ENCODE measurements around the gene DPP7. TPM values are rescaled to one million over a fixed set of nuclear protein-coding genes. Genes with fewer than 3 reads are reported as not detected.

DPP7 gene
- total and polyA plus RNA-seq, 2 of the 4 experiments (the other 2 are of a cell fraction): 14.9 to 76.4 TPM

DNA sequence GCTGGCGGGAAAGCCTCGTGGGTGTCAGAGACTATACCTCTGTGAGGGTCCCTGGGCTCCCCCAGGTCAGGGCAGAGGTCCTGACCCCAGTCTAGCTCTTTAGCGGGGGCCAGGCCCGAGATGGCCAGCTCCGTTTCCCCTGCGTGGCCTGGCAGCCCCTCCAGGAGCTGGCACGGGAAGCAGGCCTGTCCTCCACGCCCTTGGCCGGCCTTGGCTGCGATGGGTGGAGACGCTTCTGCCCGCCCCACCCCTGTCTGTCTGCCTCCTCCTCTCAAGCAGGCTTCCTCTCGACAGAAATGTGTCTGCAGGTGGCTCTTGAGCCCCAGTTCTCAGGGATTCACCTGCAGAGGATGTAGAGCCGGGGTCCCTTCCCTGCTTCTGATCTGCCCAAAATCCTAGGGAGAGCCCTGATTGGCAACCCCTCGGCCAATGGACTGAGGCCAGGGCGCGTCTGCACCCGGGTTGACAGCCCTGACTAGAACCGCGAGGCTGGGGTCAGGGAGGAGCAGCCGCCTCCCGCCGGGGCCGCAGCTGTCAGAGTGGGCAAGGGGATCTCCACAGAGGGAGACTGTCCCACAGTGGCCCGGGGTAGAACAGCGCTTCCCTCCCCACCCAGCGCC, 21.8 kb upstream of the DPP7 start:
- no peaks in the 10 kb centered on the region; the same call in 1 of the 2 replicates for H4K20me1 ChIP-seq (ENCODE audit: insufficient read depth, low read length)
- no peak overlapping the region for H3K9ac ChIP-seq (ENCODE audit: low read depth, low read length)
- H3K79me1 ChIP-seq (ENCODE audit: low read depth in 1 of 2, low read length in 2 of 2): no peaks in the 10 kb centered on the region
- 30% methylated on average over 8 of the region's 27 CpGs; no CpG with 5 or more reads in 1 of the 2 experiments for WGBS, 2 experiments (ENCODE audit: extremely low coverage in 2 of 2, insufficient read length in 1 of 2)
- intact Hi-C loops (cut with micrococcal nuclease): no loop called here
- no peak overlapping the region for H3K56ac ChIP-seq (ENCODE audit: extremely low read depth, insufficient read depth, low read length)
- H3K4me3 ChIP-seq (ENCODE audit: insufficient read depth, low read depth, low read length): no peak overlapping the region
- in situ Hi-C loops (cut with MboI; ENCODE audit: low sequenced_read_pairs): no loop called here
- no peak overlapping the region for H3K27ac ChIP-seq (ENCODE audit: insufficient read depth, low read length)
- no peak overlapping the region for H2BK5ac ChIP-seq (ENCODE audit: low read depth, low read length, poor library complexity, severe bottlenecking)
- no peak overlapping the region for H3K14ac ChIP-seq (replicated peaks; ENCODE audit: low read depth, low read length)
- no peak overlapping the region for H3K23ac ChIP-seq (ENCODE audit: low read depth, low read length)
- H3K9me1 ChIP-seq (ENCODE audit: insufficient read depth, low read length): peaks cover 4% of the 10 kb centered on the region; the same call in 1 of the 2 replicates
- no peak overlapping the region for H4K5ac ChIP-seq (ENCODE audit: low read depth, low read length)
- H2BK120ac ChIP-seq (ENCODE audit: low read depth, low read length): no peak overlapping the region
- no peak overlapping the region for H2AK5ac ChIP-seq (ENCODE audit: low read depth, low read length)
- dilution Hi-C loops (cut with HindIII; ENCODE audit: low sequenced_read_pairs, unreplicated experiment): no loop called here
- H2AFZ ChIP-seq (replicated peaks; ENCODE audit: low read length, poor library complexity): no peak overlapping the region
- no peak overlapping the region for H2BK15ac ChIP-seq (ENCODE audit: low read depth, low read length)
- no peak overlapping the region for H2BK20ac ChIP-seq (ENCODE audit: low read depth, low read length)
- ChIA-PET POLR2A (ENCODE audit: unreplicated experiment) (no interaction called here), CTCF (no interaction called here)
- no peak overlapping the region for H2AK9ac ChIP-seq (replicated peaks; ENCODE audit: low read depth, low read length, poor library complexity)
- no TSS peak for BruUV-seq (replicated peaks)
- H4K91ac ChIP-seq (ENCODE audit: insufficient read depth, low read depth, low read length): no peak overlapping the region
- no peak for ATAC-seq (ENCODE audit: low read depth)
- H3K36me3 ChIP-seq (ENCODE audit: control insufficient read depth, insufficient read depth, low read length): no peaks in the 10 kb centered on the region
- no peak overlapping the region for H3K18ac ChIP-seq (ENCODE audit: low read depth, low read length)
- no peak for DNase-seq
- no peak overlapping the region for H3K4ac ChIP-seq (ENCODE audit: low read depth, low read length)
- no peak for TF ChIP-seq RFX5 (IDR thresholded peaks at IDR 0.05; ENCODE audit: low read depth, low read length)
- TF ChIP-seq RAD21 (IDR thresholded peaks at IDR 0.05; ENCODE audit: low read length): no peak
- no peak for TF ChIP-seq CHD1 (IDR thresholded peaks at IDR 0.05; ENCODE audit: low read depth, low read length)
- no peak for TF ChIP-seq FOS (IDR thresholded peaks at IDR 0.05; ENCODE audit: low read depth, low read length)
- TF ChIP-seq CEBPB (IDR thresholded peaks at IDR 0.05; ENCODE audit: low read depth, low read length): no peak
- no peak for TF ChIP-seq MAFK (IDR thresholded peaks at IDR 0.05; ENCODE audit: low read depth, low read length)
- TF ChIP-seq SMC3 (IDR thresholded peaks at IDR 0.05; ENCODE audit: low read depth, low read length): no peak
- TF ChIP-seq RCOR1 (IDR thresholded peaks at IDR 0.05; ENCODE audit: insufficient replicate concordance, low read length): no peak
- no peak for TF ChIP-seq POLR2A (IDR thresholded peaks at IDR 0.05; ENCODE audit: low read depth, low read length)
- TF ChIP-seq BHLHE40 (IDR thresholded peaks at IDR 0.05; ENCODE audit: low read depth, low read length): no peak
- no peak for TF ChIP-seq NFE2L2 (IDR thresholded peaks at IDR 0.05; ENCODE audit: low read depth, low read length)
- TF ChIP-seq, protein P1, sequence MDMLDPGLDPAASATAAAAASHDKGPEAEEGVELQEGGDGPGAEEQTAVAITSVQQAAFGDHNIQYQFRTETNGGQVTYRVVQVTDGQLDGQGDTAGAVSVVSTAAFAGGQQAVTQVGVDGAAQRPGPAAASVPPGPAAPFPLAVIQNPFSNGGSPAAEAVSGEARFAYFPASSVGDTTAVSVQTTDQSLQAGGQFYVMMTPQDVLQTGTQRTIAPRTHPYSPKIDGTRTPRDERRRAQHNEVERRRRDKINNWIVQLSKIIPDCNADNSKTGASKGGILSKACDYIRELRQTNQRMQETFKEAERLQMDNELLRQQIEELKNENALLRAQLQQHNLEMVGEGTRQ (IDR thresholded peaks at IDR 0.05; ENCODE audit: low read depth, low read length): no peak
- TF ChIP-seq, protein P2, sequence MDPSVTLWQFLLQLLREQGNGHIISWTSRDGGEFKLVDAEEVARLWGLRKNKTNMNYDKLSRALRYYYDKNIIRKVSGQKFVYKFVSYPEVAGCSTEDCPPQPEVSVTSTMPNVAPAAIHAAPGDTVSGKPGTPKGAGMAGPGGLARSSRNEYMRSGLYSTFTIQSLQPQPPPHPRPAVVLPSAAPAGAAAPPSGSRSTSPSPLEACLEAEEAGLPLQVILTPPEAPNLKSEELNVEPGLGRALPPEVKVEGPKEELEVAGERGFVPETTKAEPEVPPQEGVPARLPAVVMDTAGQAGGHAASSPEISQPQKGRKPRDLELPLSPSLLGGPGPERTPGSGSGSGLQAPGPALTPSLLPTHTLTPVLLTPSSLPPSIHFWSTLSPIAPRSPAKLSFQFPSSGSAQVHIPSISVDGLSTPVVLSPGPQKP (IDR thresholded peaks at IDR 0.05; ENCODE audit: borderline replicate concordance, low read depth, low read length): no peak
- no peak for TF ChIP-seq MXI1 (IDR thresholded peaks at IDR 0.05; ENCODE audit: borderline replicate concordance, low read depth, low read length)
- TF ChIP-seq, protein P3, sequence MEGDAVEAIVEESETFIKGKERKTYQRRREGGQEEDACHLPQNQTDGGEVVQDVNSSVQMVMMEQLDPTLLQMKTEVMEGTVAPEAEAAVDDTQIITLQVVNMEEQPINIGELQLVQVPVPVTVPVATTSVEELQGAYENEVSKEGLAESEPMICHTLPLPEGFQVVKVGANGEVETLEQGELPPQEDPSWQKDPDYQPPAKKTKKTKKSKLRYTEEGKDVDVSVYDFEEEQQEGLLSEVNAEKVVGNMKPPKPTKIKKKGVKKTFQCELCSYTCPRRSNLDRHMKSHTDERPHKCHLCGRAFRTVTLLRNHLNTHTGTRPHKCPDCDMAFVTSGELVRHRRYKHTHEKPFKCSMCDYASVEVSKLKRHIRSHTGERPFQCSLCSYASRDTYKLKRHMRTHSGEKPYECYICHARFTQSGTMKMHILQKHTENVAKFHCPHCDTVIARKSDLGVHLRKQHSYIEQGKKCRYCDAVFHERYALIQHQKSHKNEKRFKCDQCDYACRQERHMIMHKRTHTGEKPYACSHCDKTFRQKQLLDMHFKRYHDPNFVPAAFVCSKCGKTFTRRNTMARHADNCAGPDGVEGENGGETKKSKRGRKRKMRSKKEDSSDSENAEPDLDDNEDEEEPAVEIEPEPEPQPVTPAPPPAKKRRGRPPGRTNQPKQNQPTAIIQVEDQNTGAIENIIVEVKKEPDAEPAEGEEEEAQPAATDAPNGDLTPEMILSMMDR (conservative IDR thresholded peaks at IDR 0.05; ENCODE audit: low read depth, low read length): no peak
- TF ChIP-seq MAZ (IDR thresholded peaks at IDR 0.05; ENCODE audit: borderline replicate concordance, low read depth, low read length): no peak
- H3K9me3 ChIP-seq (ENCODE audit: control insufficient read depth, insufficient read depth, low read length): no peaks in the 10 kb centered on the region
- no peaks in the 10 kb centered on the region; the same call in 1 of the 2 replicates for H3K4me1 ChIP-seq (ENCODE audit: control insufficient read depth, insufficient read depth, low read length)
- peaks cover 50% of the 10 kb centered on the region for H3K27me3 ChIP-seq (ENCODE audit: control insufficient read depth, insufficient read depth, low read length)
- H3K4me2 ChIP-seq (ENCODE audit: low read depth, low read length): no peak overlapping the region
- no peak overlapping the region for H4K8ac ChIP-seq (ENCODE audit: low read depth in 2 of 2, low read length in 2 of 2)

Measured in IMR-90 (cell line).